Measurements from ENCODE around the gene PTDSS2. TPM values are rescaled to one million over a fixed set of nuclear protein-coding genes. Genes with fewer than 3 reads are reported as not detected.

The PTDSS2 gene
- total RNA-seq, 1 donor from 2014 or later: 30.2 TPM

DNA sequence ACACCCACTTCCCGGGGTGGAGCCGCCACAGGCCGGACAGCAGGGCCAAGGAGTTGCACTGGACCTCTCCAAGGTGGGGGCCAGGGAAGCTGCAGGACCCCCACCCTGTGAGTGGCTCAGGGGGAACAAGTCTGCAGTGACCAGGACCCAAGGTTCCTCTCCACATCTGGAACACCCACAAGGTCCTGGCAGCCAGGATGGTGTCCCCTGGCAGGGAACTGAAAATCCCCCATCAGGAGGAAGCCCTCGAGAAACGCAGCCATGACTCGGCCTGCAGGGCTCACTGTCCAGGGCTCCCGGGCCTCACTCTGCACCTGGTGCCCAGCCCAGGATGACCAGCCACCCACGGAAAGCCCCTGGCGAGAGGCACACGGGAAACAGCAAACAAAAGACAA lies 45.5 kb downstream of the PTDSS2 start:
- Histone ChIP-seq H3K27me3 (ENCODE audit: low read depth) (no peaks in the 10 kb centered on the region), H3K4me1 (peaks cover 51% of the 10 kb centered on the region), H3K9me3 (replicated peaks) (no peaks in the 10 kb centered on the region), H3K27ac (replicated peaks) (peak overlapping the region; percentile 15), H3K36me3 (peaks cover 86% of the 10 kb centered on the region), H3K4me3 (no peak overlapping the region)
- intact Hi-C loops (cut with micrococcal nuclease): no loop called here
- TF ChIP-seq, protein P1, sequence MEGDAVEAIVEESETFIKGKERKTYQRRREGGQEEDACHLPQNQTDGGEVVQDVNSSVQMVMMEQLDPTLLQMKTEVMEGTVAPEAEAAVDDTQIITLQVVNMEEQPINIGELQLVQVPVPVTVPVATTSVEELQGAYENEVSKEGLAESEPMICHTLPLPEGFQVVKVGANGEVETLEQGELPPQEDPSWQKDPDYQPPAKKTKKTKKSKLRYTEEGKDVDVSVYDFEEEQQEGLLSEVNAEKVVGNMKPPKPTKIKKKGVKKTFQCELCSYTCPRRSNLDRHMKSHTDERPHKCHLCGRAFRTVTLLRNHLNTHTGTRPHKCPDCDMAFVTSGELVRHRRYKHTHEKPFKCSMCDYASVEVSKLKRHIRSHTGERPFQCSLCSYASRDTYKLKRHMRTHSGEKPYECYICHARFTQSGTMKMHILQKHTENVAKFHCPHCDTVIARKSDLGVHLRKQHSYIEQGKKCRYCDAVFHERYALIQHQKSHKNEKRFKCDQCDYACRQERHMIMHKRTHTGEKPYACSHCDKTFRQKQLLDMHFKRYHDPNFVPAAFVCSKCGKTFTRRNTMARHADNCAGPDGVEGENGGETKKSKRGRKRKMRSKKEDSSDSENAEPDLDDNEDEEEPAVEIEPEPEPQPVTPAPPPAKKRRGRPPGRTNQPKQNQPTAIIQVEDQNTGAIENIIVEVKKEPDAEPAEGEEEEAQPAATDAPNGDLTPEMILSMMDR (IDR thresholded peaks at IDR 0.05; ENCODE audit: borderline replicate concordance): no peak
- DNase-seq: no peak

DNA sequence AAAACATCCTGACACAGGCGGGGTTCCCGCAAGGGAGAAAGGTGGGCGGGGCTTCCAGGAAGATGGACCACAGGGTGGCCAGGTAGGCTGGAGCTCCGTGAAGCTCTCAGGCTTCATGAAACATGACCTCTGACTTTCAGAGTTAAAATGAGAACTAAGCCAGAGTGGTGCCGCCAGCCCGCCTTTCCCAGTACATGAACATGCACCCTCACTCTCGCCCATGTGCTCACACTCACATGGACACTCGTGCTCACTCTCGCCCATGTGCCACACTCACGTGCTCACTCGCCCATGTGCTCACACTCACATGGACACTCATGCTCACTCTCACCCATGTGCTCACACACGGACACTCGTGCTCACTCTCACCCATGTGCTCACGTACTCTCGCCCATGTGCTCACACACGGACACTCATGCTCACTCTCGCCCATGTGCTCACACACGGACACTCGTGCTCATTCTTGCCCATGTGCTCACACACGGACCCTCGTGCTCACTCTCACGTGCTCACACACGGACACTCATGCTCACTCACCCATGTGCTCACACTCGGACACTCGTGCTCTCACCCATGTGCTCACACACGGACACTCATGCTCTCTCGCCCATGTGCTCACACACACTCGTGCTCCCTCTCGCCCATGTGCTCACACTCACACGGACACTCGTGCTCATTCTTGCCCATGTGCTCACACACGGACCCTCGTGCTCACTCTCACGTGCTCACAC lies 46.9 kb downstream of the PTDSS2 start:
- Histone ChIP-seq H3K36me3 (peaks cover 88% of the 10 kb centered on the region), H3K4me1 (peaks cover 65% of the 10 kb centered on the region), H3K4me3 (no peak overlapping the region), H3K27me3 (ENCODE audit: low read depth) (no peaks in the 10 kb centered on the region), H3K27ac (replicated peaks) (no peak overlapping the region), H3K9me3 (replicated peaks) (no peaks in the 10 kb centered on the region)
- TF ChIP-seq, protein P1 (IDR thresholded peaks at IDR 0.05; ENCODE audit: borderline replicate concordance): no peak
- intact Hi-C loops (cut with micrococcal nuclease): no loop called here
- no peak for DNase-seq

DNA sequence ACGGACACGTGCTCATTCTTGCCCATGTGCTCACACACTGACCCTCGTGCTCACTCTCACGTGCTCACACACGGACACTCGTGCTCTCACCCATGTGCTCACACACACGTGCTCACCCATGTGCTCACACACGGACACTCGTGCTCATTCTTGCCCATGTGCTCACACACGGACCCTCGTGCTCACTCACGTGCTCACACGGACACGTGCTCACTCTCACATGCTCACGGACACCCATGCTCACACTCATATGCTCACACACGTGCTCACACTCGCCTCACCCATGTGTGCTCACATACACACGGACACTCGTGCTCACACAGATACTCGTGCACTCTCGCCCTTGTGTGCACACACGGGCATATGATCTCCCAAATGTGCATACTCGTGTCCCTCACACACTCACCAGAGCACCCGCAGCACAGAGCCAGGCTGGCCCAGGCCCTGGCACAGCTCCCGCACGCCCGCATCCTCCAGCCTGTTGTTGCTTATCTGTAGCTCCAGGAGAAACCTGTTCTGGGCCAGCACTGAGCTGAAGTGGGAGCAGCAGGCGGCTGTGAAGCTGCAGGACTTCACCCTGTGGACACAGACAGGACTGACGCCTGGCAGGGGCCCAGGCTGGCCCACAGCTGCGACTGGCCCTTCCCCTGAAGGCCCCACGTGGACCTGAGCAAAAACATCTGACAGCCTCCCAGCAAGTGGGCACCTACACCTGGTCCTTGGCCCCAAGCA lies 47.7 kb downstream of the PTDSS2 start:
- peak overlapping the region; percentile 99 for H3K27ac ChIP-seq (replicated peaks)
- H3K9me3 ChIP-seq (replicated peaks): no peaks in the 10 kb centered on the region
- H3K27me3 ChIP-seq (ENCODE audit: low read depth): no peaks in the 10 kb centered on the region
- H3K36me3 ChIP-seq: peaks cover 86% of the 10 kb centered on the region
- peak; percentile 62 for DNase-seq
- H3K4me3 ChIP-seq: no peak overlapping the region
- TF ChIP-seq, protein P1 (IDR thresholded peaks at IDR 0.05; ENCODE audit: borderline replicate concordance): peak; percentile 36
- peaks cover 73% of the 10 kb centered on the region for H3K4me1 ChIP-seq
- intact Hi-C loops (cut with micrococcal nuclease): no loop called here

DNA sequence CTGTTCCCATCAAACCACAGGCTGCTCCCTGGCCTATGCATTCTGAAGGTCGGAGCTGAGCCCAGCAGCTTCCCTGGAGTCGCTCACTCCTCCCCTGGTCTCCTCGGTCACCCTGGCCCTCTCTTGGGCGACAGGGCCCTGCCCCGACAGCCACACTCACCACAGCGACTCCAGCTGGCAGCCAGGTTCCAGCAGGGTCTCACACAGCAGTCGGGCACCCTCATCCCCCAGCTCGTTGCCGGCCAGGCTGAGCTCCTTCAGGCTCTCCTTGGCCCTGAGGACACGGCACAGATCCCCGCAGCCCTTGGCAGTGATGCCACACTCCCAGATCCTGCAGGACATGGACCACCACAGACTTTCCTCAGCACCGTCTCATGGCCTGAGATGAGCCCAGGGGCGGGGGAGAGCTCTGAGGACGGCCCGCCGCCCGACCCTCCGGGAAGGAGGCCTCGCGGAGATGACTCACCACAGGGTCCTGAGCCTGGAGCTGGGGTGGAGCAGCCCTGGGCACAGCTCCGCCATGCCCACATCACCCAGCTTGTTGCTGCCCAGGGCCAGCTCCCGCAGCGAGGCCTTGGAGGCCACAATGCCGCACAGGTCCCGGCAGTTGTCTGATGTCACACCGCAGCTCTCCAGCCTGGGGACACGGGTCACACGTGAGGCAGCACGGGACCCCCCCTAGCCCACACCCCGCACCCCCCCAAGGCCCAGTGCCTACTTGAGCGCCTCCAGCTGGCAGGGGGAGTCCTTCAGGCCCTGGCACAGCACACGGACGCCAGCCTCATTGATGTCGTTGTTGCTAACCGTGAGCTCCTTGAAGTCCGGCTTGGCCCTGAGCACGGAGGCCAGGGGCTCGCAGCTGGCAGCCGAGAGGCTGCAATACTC lies 48.5 kb downstream of the PTDSS2 start:
- Histone ChIP-seq H3K4me3 (no peak overlapping the region), H3K9me3 (replicated peaks) (no peaks in the 10 kb centered on the region), H3K4me1 (peaks cover 81% of the 10 kb centered on the region), H3K36me3 (peaks cover 78% of the 10 kb centered on the region), H3K27me3 (ENCODE audit: low read depth) (no peaks in the 10 kb centered on the region), H3K27ac (replicated peaks) (peak overlapping the region; percentile 99)
- DNase-seq: no peak
- TF ChIP-seq, protein P1 (IDR thresholded peaks at IDR 0.05; ENCODE audit: borderline replicate concordance): no peak
- intact Hi-C loops (cut with micrococcal nuclease): no loop called here

Data from left ventricle myocardium inferior (tissue), 1 donor.